ENCODE results near the gene NTNG2. TPM values are rescaled to one million over a fixed set of nuclear protein-coding genes. Genes with fewer than 3 reads are reported as not detected.

The NTNG2 gene
- polyA plus RNA-seq (2012; ENCODE audit: low read depth, missing spikeins) = 0.21 TPM

GRCh38 chr9:132161743-132162184, at the start of gene NTNG2:
NTNG2 (plus strand) TSS chr9:132162058; CDS start chr9:132166832, 4,774 bp downstream.
- TF ChIP-seq SPI1 (IDR thresholded peaks at IDR 0.05; ENCODE audit: low read depth, low read length) (no peak), PAX5 (IDR thresholded peaks at IDR 0.05; ENCODE audit: insufficient read depth, low read length, severe bottlenecking) (no peak), TAF1 (IDR thresholded peaks at IDR 0.05; ENCODE audit: low read depth, low read length) (no peak), POLR2AphosphoS5 (IDR thresholded peaks at IDR 0.05; ENCODE audit: low read depth, low read length) (no peak), POU2F2 (IDR thresholded peaks at IDR 0.05; ENCODE audit: low read depth, low read length) (no peak), POLR2A (IDR thresholded peaks at IDR 0.05; ENCODE audit: low read depth, low read length) (no peak)
- FAIRE-seq (no peak), DNase-seq (ENCODE audit: insufficient read length, low spot score) (no peak)

GRCh38 chr9:132114102-132114707, 47.7 kb upstream of the NTNG2 start:
- FAIRE-seq (no peak), DNase-seq (ENCODE audit: insufficient read length, low spot score) (no peak)
- no peak for TF ChIP-seq SPI1 (IDR thresholded peaks at IDR 0.05; ENCODE audit: low read depth, low read length)

GRCh38 chr9:132116583-132116982, 45.3 kb upstream of the NTNG2 start:
- no peak for TF ChIP-seq POLR2A (IDR thresholded peaks at IDR 0.05; ENCODE audit: low read depth, low read length)
- no peak for TF ChIP-seq POU2F2 (IDR thresholded peaks at IDR 0.05; ENCODE audit: low read depth, low read length)
- no peak for TF ChIP-seq TAF1 (IDR thresholded peaks at IDR 0.05; ENCODE audit: low read depth, low read length)
- no peak for TF ChIP-seq PAX5 (IDR thresholded peaks at IDR 0.05; ENCODE audit: insufficient read depth, low read length, severe bottlenecking)
- TF ChIP-seq POLR2AphosphoS5 (IDR thresholded peaks at IDR 0.05; ENCODE audit: low read depth, low read length) = no peak
- TF ChIP-seq SPI1 (IDR thresholded peaks at IDR 0.05; ENCODE audit: low read depth, low read length) = no peak
- FAIRE-seq = no peak
- DNase-seq (ENCODE audit: insufficient read length, low spot score) = no peak

GRCh38 chr9:132117694-132118093, 44.2 kb upstream of the NTNG2 start:
- no peak for DNase-seq (ENCODE audit: insufficient read length, low spot score)
- TF ChIP-seq PAX5 (IDR thresholded peaks at IDR 0.05; ENCODE audit: insufficient read depth, low read length, severe bottlenecking) (no peak), POLR2A (IDR thresholded peaks at IDR 0.05; ENCODE audit: low read depth, low read length) (no peak)
- FAIRE-seq = no peak

GRCh38 chr9:132121021-132121420, 40.8 kb upstream of the NTNG2 start:
- DNase-seq (ENCODE audit: insufficient read length, low spot score) (no peak), FAIRE-seq (no peak)
- no peak for TF ChIP-seq TAF1 (IDR thresholded peaks at IDR 0.05; ENCODE audit: low read depth, low read length)

GRCh38 chr9:132124800-132125199, 37.1 kb upstream of the NTNG2 start:
- no peak for FAIRE-seq
- no peak for DNase-seq (ENCODE audit: insufficient read length, low spot score)
- no peak for TF ChIP-seq PAX5 (IDR thresholded peaks at IDR 0.05; ENCODE audit: insufficient read depth, low read length, severe bottlenecking)
- TF ChIP-seq POLR2AphosphoS5 (IDR thresholded peaks at IDR 0.05; ENCODE audit: low read depth, low read length) = no peak

- FAIRE-seq = no peak
These were observed 36.5 kb upstream of the NTNG2 start for GRCh38 chr9:132125361-132125760.

GRCh38 chr9:132125944-132126679, 35.7 kb upstream of the NTNG2 start:
- DNase-seq (ENCODE audit: insufficient read length, low spot score) (no peak), FAIRE-seq (no peak)

More at GRCh38 chr9:132125361-132125760, 36.5 kb upstream of the NTNG2 start:
- no peak for DNase-seq (ENCODE audit: insufficient read length, low spot score)
- TF ChIP-seq TAF1 (IDR thresholded peaks at IDR 0.05; ENCODE audit: low read depth, low read length) (no peak), POU2F2 (IDR thresholded peaks at IDR 0.05; ENCODE audit: low read depth, low read length) (no peak), POLR2A (IDR thresholded peaks at IDR 0.05; ENCODE audit: low read depth, low read length) (no peak), PAX5 (IDR thresholded peaks at IDR 0.05; ENCODE audit: insufficient read depth, low read length, severe bottlenecking) (no peak), POLR2AphosphoS5 (IDR thresholded peaks at IDR 0.05; ENCODE audit: low read depth, low read length) (no peak), SPI1 (IDR thresholded peaks at IDR 0.05; ENCODE audit: low read depth, low read length) (no peak)

GRCh38 chr9:132126680-132127236, 35.1 kb upstream of the NTNG2 start:
- no peak for DNase-seq (ENCODE audit: insufficient read length, low spot score)
- no peak for TF ChIP-seq PAX5 (IDR thresholded peaks at IDR 0.05; ENCODE audit: insufficient read depth, low read length, severe bottlenecking)
- no peak for TF ChIP-seq POU2F2 (IDR thresholded peaks at IDR 0.05; ENCODE audit: low read depth, low read length)
- TF ChIP-seq POLR2AphosphoS5 (IDR thresholded peaks at IDR 0.05; ENCODE audit: low read depth, low read length) = no peak
- no peak for TF ChIP-seq SPI1 (IDR thresholded peaks at IDR 0.05; ENCODE audit: low read depth, low read length)
- no peak for TF ChIP-seq TAF1 (IDR thresholded peaks at IDR 0.05; ENCODE audit: low read depth, low read length)
- no peak for TF ChIP-seq POLR2A (IDR thresholded peaks at IDR 0.05; ENCODE audit: low read depth, low read length)
- no peak for FAIRE-seq

More at GRCh38 chr9:132125944-132126679, 35.7 kb upstream of the NTNG2 start:
- no peak for TF ChIP-seq POU2F2 (IDR thresholded peaks at IDR 0.05; ENCODE audit: low read depth, low read length)
- TF ChIP-seq SPI1 (IDR thresholded peaks at IDR 0.05; ENCODE audit: low read depth, low read length) = no peak
- no peak for TF ChIP-seq TAF1 (IDR thresholded peaks at IDR 0.05; ENCODE audit: low read depth, low read length)
- TF ChIP-seq PAX5 (IDR thresholded peaks at IDR 0.05; ENCODE audit: insufficient read depth, low read length, severe bottlenecking) = no peak
- TF ChIP-seq POLR2A (IDR thresholded peaks at IDR 0.05; ENCODE audit: low read depth, low read length) = no peak
- TF ChIP-seq POLR2AphosphoS5 (IDR thresholded peaks at IDR 0.05; ENCODE audit: low read depth, low read length) = no peak

GRCh38 chr9:132127888-132128534, 33.8 kb upstream of the NTNG2 start:
- FAIRE-seq = no peak

More at GRCh38 chr9:132127888-132128534, 33.8 kb upstream of the NTNG2 start:
- DNase-seq (ENCODE audit: insufficient read length, low spot score) = no peak
- TF ChIP-seq POLR2A (IDR thresholded peaks at IDR 0.05; ENCODE audit: low read depth, low read length) (no peak), POLR2AphosphoS5 (IDR thresholded peaks at IDR 0.05; ENCODE audit: low read depth, low read length) (no peak)

Data from GM12891 (cell line).